GM19193 (cell line): Measurements from ENCODE around the gene MDFIC2.

Experiments
- POLR2A ChIP-seq: IDR thresholded peaks from 4 replicates; pipeline ENCODE4 v1.6.1; 2011; ENCODE audit not compliant: insufficient read depth, insufficient read length; ENCODE audit errors: extremely low read depth

MDFIC2 gene

DNA sequence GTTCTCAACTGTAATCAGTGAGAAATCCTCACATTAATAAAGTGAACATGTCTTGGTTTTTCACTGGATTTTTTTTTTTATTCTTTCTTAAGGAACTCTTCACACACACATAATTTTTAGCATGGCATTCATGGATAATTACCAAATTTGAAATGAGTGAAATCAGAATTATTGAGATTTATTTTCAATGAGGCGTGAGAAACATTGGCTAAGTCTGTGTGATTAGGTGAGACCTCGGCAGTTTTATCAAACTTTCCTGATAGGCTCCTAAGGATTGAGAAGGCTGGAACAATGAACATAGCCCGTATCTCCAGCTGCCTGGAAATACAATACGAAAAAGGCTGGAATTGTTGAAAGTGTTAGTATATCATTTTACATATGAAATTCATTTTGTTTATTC lies 35.5 kb downstream of the MDFIC2 start:
- TF ChIP-seq POLR2A = no peak

DNA sequence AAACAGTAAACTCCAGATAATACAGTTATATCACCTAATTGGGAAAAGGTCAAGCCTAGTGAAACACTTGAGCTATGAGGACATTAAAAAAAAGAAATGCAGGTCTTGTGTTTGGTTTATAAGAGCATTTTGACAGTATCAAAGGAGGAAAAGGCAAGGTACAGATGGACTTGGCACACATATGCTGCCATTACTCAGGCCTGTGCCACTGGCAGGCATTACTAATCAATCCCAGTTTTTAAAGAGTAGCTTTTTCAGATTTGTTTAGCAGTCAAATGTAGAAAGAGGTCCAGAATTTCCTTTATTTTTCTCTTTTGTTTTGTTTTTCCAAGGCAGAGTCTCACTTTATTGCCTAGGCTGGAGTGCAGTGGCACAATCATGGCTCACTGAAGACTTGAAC lies 38.9 kb downstream of the MDFIC2 start:
- TF ChIP-seq POLR2A = no peak

DNA sequence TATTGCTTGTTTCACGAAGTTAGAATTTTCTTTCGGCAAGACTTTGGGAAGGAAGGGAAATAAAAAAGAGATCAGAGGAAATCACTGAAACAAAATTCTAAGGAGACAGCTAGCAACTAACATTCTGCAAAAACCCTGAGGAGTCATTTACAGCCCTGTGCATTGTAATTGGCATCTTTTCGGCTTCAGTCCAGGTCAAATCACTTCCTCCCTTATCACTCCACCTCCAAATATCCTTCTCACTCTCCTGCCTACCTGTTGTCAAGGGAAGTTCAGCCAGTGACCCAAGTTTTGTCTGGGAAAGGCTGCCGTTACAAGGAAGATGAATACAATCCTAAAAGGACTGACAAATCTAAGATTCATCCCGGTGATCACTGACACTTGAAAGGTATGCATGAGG lies 39.6 kb downstream of the MDFIC2 start:
- no peak for TF ChIP-seq POLR2A

GRCh38 chr3:70264122-70264780 lies 48.2 kb downstream of the MDFIC2 start:
- TF ChIP-seq POLR2A = no peak

DNA sequence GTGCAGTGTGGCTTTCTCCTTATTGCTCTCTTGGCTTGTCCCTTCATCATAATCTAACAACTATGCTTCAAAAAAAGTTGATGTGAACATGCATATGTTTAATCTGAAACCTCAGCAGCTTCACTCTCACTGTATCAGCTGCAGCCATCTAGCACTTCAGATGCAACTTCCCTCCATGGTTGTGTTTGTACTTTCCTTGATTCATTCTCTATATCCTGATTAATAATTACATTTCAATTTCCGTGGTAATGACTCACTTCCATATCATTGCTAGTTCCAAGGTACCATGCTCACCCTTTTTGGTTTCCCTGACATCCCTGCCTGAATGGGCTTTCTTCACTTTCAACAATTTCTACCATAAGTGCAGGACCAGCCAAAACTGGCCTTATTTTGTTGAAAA lies 51.2 kb downstream of the MDFIC2 start:
- TF ChIP-seq POLR2A = no peak

DNA sequence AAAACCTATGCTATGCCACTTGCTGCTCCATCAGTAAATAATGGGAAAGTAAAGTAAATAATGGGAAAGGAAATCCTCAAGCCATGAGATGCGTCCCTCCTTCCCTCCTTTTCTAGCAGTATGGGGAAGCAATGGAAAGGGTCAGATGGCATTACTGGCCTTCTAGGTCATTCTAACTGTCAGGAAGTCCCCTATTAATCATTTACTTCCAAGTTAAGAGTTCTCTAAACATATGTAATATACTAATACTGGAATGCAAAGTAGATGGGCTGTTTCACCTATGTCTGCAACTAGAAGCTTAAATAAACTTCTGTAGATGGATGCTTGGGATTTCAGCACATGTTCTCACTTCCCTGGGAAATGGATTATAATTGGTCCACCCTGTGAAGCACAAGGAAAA lies 55.9 kb downstream of the MDFIC2 start:
- TF ChIP-seq POLR2A = no peak

- TF ChIP-seq POLR2A = no peak
Measured at GRCh38 chr3:70250492-70250891, 61.9 kb downstream of the MDFIC2 start.

DNA sequence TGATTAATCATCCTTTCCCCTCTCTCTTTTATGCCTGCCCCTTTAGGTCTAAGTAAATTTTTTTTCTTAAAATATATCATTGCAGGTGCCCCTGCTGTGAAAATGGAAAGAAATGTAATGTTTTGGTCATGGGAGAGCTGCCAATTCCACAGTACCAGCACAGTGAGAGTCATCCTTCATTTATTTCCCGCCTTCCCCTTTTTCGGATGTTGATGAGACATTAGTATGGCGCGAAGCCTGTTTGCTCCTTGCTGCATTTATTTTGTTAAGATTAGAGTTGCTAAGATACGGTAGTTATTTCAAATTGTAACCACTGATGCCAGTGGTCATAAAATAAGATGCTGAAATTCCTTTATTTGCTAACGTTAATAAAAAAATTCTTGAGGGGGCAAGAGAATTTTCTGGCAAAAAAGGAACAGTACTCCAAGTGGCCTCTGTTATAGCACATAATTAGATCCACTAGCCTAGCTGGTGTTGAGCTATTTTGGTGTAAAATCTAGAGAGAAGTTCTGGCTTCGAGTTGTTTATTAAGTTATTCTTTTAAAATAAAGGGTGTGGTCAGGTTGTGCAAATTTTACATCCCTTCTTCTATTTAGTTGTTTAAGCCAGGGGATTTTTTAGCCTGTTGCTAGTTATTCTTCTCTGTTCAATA lies 62.8 kb downstream of the MDFIC2 start:
- TF ChIP-seq POLR2A = no peak

DNA sequence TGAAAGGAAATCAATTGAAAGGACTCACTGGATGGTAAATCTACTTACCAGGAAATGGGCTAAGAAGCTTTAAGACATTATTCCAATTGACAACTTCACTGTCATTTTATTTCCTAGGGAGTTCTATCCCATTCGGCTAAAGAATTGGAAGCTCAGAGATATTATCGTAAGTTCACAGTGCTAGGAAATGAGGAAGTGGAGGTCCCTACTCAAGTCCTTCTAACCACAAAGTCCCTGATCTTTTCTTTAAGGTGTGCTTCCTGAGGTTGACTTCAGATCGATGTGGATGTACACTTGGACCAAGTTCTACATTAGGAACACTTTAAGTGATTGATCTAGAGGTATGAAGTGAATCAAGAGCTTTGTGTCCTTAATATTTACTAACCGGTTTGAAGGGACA lies 63.6 kb downstream of the MDFIC2 start:
- no peak for TF ChIP-seq POLR2A

DNA sequence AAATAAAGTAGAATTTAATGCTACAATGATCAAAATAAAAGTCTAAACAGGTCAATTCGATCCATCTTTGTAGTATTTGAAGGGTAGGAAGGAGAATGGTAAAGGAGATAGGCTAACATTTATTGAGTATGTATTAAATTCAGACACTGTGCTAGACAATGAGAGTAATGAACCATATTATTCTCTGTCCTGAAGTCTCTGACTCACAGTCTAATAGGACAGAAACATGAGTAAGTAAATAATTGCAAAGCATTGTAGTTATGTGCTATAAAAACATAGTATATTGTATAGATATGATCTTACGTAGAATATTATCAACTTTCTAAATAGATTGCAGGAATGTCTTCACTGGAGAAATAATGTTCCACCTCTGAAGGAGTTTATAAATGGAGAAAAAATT lies 64.5 kb downstream of the MDFIC2 start:
- no peak for TF ChIP-seq POLR2A

- no peak for TF ChIP-seq POLR2A
Measured at GRCh38 chr3:70245746-70246525, 66.5 kb downstream of the MDFIC2 start.

DNA sequence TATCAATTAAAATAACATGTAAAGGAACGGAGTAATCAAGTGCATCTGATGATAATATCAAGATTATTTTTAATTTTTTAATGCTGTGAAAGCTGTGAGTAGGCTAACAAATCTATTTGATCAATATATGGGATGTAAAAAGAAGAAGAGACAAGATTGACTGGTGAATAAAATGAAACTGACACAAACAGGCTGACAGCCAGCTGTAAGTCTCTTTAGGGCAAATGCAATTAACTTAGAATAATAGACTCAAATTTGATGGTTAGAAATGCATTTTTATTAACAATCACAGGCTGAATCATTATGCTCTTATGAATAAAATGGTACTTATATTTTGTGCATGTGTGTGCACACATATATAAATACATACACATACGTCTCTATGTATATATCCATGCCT lies 68.0 kb downstream of the MDFIC2 start:
- no peak for TF ChIP-seq POLR2A

- TF ChIP-seq POLR2A = no peak
Measured at GRCh38 chr3:70242297-70242882, 70.0 kb downstream of the MDFIC2 start.

GRCh38 chr3:70233812-70234211 lies 78.6 kb downstream of the MDFIC2 start:
- no peak for TF ChIP-seq POLR2A

DNA sequence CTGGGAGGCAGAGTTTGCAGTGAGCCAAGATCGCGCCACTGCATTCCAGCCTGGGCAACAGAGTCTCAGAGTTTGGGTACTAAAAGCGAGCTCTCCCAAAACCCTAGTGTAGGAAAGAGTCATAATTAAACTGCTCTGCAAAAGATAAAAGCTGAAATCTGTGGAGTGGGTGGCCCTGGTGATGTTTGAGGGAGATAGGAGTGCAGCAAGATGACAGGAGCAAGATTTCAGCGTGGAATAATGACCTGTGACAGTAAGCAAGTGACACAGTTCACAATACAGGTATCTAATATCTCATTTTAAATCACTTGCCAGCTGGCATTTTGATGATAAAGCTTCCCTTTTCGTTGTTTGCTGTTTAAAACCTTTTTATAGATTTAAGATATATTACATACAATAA lies 79.3 kb downstream of the MDFIC2 start:
- TF ChIP-seq POLR2A = no peak
